KOPT-K1 (cell line): ENCODE results near the gene EEFSEC.

Experiments
- H3K27ac ChIP-seq: fragments of 200-600 bp; sonication (generic); 2 replicates; pipeline ENCODE4 v1.5.1; 2016; ENCODE audit warnings: antibody characterized with exemption, mild to moderate bottlenecking, low read depth, low read length; ENCODE audit not compliant: poor library complexity, severe bottlenecking
- H3K36me3 ChIP-seq: fragments of 200-600 bp; sonication (generic); 2 replicates; pipeline ENCODE4 v1.5.1; 2017; ENCODE audit warnings: antibody characterized with exemption, mild to moderate bottlenecking, low read length, moderate library complexity; ENCODE audit not compliant: insufficient read depth
- H3K9me3 ChIP-seq: fragments of 200-600 bp; sonication (generic); 2 replicates; pipeline ENCODE4 v1.5.1; 2017; ENCODE audit warnings: antibody characterized with exemption, low read length, mild to moderate bottlenecking; ENCODE audit not compliant: insufficient read depth, poor library complexity, severe bottlenecking

EEFSEC gene

GRCh38 chr3:128316481-128316891 lies 163.2 kb downstream of the EEFSEC start:
- Histone ChIP-seq H3K27ac (peak overlapping the region; percentile 90), H3K9me3 (no peaks in the 10 kb centered on the region), H3K36me3 (peaks cover 6% of the 10 kb centered on the region)

GRCh38 chr3:128317101-128317697 lies 163.9 kb downstream of the EEFSEC start:
- Histone ChIP-seq H3K36me3 (peaks cover 6% of the 10 kb centered on the region), H3K27ac (peak overlapping the region; percentile 90), H3K9me3 (no peaks in the 10 kb centered on the region)

- H3K9me3 ChIP-seq = no peaks in the 10 kb centered on the region
- H3K36me3 ChIP-seq = peaks cover 6% of the 10 kb centered on the region
- H3K27ac ChIP-seq = peak overlapping the region; percentile 90
Observed at GRCh38 chr3:128317698-128318231, 164.5 kb downstream of the EEFSEC start.

- peaks cover 6% of the 10 kb centered on the region for H3K36me3 ChIP-seq
- no peaks in the 10 kb centered on the region for H3K9me3 ChIP-seq
- H3K27ac ChIP-seq = peak overlapping the region; percentile 90
Observed at GRCh38 chr3:128318275-128318941, 165.1 kb downstream of the EEFSEC start.

- peak overlapping the region; percentile 90 for H3K27ac ChIP-seq
- H3K36me3 ChIP-seq = peaks cover 6% of the 10 kb centered on the region
Observed at GRCh38 chr3:128319107-128319506, 165.8 kb downstream of the EEFSEC start.

GRCh38 chr3:128319741-128320141 lies 166.5 kb downstream of the EEFSEC start:
- Histone ChIP-seq H3K9me3 (no peaks in the 10 kb centered on the region), H3K36me3 (peaks cover 6% of the 10 kb centered on the region), H3K27ac (peak overlapping the region; percentile 90)

More at GRCh38 chr3:128319107-128319506, 165.8 kb downstream of the EEFSEC start:
- no peaks in the 10 kb centered on the region for H3K9me3 ChIP-seq

GRCh38 chr3:128320551-128321340 lies 167.5 kb downstream of the EEFSEC start:
- Histone ChIP-seq H3K36me3 (peaks cover 6% of the 10 kb centered on the region), H3K27ac (peak overlapping the region; percentile 39), H3K9me3 (no peaks in the 10 kb centered on the region)

GRCh38 chr3:128321418-128321817 lies 168.1 kb downstream of the EEFSEC start:
- Histone ChIP-seq H3K9me3 (no peaks in the 10 kb centered on the region), H3K36me3 (peaks cover 6% of the 10 kb centered on the region), H3K27ac (peak overlapping the region; percentile 39)

GRCh38 chr3:128322030-128323022 lies 169.0 kb downstream of the EEFSEC start:
- peak overlapping the region; percentile 39 for H3K27ac ChIP-seq
- H3K36me3 ChIP-seq = peaks cover 6% of the 10 kb centered on the region
- no peaks in the 10 kb centered on the region for H3K9me3 ChIP-seq

GRCh38 chr3:128323206-128324081 lies 170.2 kb downstream of the EEFSEC start:
- Histone ChIP-seq H3K9me3 (no peaks in the 10 kb centered on the region), H3K27ac (no peak overlapping the region), H3K36me3 (peaks cover 6% of the 10 kb centered on the region)

- H3K36me3 ChIP-seq = peaks cover 6% of the 10 kb centered on the region; the same call in 1 of the 2 replicates
- peak overlapping the region; percentile 66 for H3K27ac ChIP-seq
- no peaks in the 10 kb centered on the region for H3K9me3 ChIP-seq
Observed at GRCh38 chr3:128324911-128325592, 171.8 kb downstream of the EEFSEC start.

- H3K36me3 ChIP-seq = no peaks in the 10 kb centered on the region
- peak overlapping the region; percentile 66 for H3K27ac ChIP-seq
- H3K9me3 ChIP-seq = no peaks in the 10 kb centered on the region
Observed at GRCh38 chr3:128326051-128326823, 173.0 kb downstream of the EEFSEC start.
